SK-MEL-5 (cell line): ENCODE results near the gene VPS9D1. TPM values are rescaled to one million over a fixed set of nuclear protein-coding genes. Genes with fewer than 3 reads are reported as not detected.

Experiments
- DNase-seq: peaks from one replicate; pipeline ENCODE4 v3.0.0-alpha.2; 2016; ENCODE audit warnings: low read depth, low spot score
- in situ Hi-C: cut with HindIII; loops from 2 replicates; pipeline ENCODE4 v1.10.0; 2016; ENCODE audit warnings: low sequenced_read_pairs, high pct_unique_total_duplicates, low pct_unique_long_range_greater_than_20kb
- polyA plus RNA-seq, 2 experiments: library from polyadenylated mRNA; depleted of rRNA; stranded (reverse); fragments of >200 nt; gene quantifications; 2 replicates each; pipeline ENCODE4 v1.2.3, GENCODE V29; 2015
- total RNA-seq: library from RNA; depleted of rRNA; stranded (reverse); fragments of >200 nt; shearing (Covaris generic); gene quantifications from 2 replicates; pipeline ENCODE4 v1.2.3, GENCODE V29; 2014; rRNA removed

Gene VPS9D1, protein sequence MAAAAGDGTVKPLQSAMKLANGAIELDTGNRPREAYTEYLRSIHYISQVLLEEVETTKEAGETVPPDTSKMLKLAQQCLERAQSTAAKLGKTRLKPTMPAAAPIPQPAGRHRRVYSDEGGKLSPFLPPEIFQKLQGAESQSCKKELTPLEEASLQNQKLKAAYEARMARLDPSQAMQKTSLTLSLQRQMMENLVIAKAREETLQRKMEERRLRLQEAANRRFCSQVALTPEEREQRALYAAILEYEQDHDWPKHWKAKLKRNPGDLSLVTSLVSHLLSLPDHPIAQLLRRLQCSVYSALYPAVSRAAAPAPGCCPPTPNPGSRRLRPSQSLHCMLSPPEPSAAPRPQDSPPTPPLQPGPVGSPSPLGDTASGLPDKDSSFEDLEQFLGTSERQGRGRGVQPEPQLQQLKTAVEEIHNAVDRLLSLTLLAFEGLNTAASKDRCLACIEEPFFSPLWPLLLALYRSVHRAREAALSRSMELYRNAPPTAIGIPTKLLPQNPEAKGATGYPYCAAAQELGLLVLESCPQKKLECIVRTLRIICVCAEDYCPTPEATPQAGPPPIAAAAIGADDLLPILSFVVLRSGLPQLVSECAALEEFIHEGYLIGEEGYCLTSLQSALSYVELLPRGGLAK
- total RNA-seq = 4.2 and 6.3 TPM in 2 replicates
- polyA plus RNA-seq (2015; cell fraction: cytosol; rRNA removed) = 7.1 and 9.9 TPM in 2 replicates
- polyA plus RNA-seq (2015; cell fraction: nucleus; rRNA removed) = 25.5 and 32.8 TPM in 2 replicates

DNA sequence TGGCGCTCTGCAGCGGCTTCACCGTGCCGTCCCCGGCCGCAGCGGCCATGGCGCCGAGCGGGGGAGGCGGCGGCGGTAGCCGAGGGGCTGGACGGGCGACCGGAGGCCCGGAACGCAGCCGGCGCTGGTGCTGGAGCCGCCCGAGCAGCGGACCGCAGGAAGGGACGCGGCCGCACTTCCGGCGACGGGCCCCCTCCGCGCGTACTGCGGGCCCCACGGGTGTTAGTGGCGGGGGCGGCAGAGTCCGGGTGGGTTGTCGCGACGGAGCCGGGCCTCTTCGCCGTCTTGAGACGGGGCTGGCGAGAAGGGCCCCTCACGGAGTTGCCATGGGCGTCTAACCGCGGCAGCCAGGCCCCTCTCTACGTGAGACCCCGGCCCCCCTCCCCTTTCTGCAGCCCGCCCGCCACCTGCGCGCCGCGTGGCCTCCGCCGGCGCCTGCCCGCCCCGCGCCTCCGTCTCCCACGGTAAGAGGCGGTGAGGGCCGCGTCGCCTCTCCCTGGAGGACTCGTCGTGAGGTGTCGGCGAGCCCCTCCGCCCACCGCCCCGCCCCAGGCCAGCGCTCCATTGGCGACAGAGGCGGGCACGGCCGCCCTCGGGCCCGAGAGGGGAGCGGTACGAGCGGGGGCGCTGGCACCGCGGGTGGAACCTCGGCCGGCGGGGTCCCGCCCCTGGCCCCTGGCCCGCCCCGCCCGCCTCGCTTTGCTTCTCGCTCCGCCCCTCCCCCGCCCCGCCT lies at the start of gene VPS9D1, which contains the start of gene ZNF276:
Gene VPS9D1 (minus strand): TSS at position 86 of the 733 bp plus-strand sequence. CDS start 37 bp downstream, at position 49.
Gene ZNF276 (plus strand): TSS at position 725 of the 733 bp plus-strand sequence. CDS start 104 bp downstream, outside the sequence.
- DNase-seq = peak; percentile 73
- in situ Hi-C loops = no loop called here

DNA sequence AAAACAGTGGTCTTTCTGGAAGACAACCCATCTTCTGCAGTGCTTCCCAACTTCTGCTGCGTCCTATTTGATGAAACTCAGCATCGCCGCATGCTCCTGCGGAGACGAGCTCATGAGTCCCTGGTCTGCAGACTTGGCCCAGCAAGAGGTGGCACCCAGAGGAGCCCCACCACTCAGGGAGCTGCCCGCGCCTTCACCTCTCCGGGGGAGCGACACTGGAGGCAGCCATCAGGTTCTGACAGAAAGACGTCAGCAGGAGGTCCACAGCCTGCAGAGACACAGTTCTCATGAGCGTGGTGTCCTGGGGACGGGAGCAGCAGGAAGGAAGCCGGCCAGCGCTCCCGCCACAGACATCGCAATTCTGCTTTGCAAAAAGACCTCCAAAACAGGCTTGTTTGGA lies 49.7 kb upstream of the VPS9D1 start:
- in situ Hi-C loops = no loop called here
- DNase-seq = no peak

DNA sequence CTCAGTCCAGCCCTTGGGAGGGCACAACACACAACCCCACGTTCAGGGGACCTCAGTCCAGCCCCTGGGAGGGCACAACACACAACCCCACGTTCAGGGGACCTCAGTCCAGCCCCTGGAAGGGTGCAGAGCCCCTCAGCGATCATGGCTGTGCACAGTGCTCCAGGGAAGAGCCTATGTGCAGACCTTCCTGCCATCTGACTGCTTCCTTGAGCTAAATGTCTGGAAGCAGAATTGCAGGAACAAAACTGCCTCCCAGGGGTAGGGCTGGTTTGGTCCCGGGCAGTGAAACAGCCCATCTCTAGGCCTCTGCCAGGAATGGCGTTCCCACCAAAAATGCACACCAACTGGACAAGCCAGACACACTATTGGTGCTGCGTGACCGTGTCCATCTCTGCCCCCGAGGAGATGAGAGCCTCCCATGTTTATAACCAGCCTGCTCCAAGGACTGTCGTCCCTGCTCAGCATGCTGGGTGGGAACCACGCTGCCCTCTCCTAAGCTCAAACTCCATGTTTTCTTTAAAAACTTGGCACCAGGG lies 44.7 kb upstream of the VPS9D1 start:
- no peak for DNase-seq
- in situ Hi-C loops = no loop called here

DNA sequence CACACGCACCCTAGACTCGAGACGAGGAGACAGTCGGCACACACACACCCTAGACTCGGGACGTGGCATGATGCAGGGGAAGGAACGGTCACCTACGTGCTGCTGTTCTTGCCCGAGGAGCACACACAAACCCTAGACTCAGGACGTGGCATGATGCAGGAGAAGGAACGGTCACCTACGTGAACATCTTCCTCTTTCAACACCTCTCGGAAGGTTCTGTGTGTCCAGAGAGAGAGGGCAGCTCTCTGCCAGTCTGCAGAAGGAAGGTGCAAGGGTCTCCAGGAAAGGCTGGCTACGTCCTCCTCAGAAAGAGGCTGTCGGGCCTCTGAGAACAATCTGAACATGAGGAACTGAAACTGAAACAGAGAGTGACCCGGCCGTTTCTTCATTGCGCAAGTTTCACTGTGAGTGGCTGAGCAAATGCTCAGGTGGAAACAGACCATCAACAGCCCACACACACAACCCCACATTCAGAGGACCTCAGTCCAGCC lies 44.1 kb upstream of the VPS9D1 start:
- in situ Hi-C loops = no loop called here
- no peak for DNase-seq

DNA sequence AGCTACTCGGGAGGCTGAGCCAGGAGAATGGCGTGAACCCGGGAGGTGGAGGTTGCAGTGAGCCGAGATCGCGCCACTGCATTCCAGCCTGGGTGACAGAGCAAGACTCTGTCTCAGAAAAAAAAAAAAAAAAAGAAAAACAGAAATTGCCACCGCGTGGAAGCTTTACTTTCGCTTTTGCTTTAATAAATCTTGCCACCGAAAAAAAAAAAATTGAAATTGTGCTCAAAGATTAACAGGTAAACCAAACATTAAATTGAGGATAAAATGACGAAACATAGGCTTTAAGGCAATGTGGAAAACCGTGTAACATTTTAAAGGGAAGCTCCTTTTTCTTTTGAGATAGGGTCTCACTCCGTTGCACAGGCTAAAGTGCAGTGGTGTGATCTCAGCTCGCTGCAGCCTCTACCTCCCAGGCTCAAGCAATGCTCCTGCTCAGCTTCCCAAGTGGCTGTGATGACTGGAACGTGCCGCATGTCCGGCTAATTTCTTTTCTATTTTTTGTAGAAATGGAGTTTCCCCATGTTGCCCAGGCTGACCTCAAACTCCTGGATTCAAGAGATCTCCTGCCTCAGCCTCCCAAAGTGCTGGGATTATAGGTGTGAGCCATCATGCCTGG lies 40.7 kb upstream of the VPS9D1 start:
- no peak for DNase-seq
- in situ Hi-C loops = no loop called here

DNA sequence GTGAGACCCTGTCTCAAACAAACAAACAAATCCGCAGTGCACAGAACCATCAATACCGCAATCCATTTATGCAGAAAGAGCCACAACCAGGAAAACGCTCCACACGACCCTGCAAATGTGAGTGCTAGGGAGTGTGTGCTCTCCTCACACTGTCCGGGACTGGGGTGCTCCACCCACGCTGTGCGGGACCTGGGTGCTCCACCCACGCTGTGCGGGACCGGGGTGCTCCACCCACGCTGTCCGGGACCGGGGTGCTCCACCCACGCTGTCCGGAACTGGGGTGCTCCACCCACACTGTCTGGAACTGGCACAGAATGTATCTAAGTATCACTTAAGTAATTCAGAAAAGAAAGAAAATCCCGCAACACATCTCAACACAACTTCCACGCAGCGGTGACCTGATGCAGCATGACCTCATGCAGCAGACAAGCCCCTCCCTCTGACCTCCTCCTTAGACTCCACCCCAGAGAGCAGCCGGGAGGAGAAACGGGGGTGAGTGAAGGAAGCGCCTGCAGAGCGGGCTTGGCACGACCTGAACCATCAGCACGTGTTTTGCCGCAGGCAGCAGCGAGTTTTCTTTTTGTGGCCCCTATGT lies 39.1 kb upstream of the VPS9D1 start:
- in situ Hi-C loops = no loop called here

DNA sequence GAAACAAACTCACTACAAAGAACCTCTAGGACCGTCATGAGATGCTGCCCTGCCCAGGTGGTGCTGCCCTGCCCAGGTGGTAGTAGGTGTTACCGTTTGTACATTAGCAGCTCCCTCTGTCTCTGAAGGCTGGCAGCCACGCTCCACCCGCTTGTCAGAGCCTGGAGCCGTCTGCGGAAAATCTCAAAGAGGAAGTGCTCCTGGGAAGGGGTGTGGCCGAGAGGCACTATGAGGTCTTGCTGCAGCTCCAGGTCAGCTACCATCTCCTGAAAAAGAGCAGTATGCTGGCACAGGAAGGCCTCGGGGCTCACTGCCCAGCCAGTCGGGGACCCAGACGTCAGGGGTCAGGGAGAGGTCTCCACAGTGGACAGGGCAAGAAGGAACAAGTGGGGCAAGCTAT lies 28.9 kb upstream of the VPS9D1 start:
- no peak for DNase-seq
- in situ Hi-C loops = no loop called here

More for the DNA sequence above, 39.1 kb upstream of the VPS9D1 start:
- DNase-seq = no peak

DNA sequence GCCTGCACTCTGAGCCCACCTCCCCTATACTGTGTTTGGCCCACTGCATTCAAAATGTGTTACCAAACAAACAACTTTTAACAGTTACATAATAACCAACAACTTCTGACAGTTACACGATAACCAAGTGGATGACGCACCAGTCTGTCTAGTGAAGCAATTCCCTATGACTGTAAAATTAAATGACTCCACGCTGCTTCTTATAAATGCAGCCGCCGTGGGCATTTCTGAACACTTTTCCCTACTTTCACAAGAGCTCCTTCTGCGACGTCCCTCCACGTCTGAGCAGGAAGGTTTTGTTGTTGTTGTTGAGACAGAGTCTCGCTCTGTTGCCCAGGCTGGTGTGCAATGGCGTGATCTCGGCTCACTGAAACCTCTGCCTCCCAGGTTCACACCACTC lies 28.2 kb upstream of the VPS9D1 start:
- no peak for DNase-seq
- in situ Hi-C loops = no loop called here

DNA sequence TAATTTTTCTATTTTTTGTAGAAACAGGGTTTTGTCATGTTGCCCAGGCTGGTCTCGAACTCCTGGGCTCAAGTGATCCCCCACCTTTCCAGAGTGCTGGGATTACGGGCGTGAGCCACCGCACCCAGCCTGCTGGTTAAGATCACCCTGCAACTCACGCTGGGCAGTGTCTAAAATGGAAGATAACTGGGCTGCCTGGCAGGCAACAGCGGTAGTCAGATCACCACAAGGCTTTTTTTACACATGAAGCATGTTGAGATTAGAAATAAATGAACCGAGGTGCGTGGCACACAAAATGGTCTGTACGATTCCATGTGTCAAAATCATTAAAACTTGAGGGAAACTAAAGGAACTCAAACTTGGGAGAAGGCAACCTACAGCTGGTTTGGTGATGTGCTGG lies 27.4 kb upstream of the VPS9D1 start:
- in situ Hi-C loops = no loop called here
- no peak for DNase-seq

DNA sequence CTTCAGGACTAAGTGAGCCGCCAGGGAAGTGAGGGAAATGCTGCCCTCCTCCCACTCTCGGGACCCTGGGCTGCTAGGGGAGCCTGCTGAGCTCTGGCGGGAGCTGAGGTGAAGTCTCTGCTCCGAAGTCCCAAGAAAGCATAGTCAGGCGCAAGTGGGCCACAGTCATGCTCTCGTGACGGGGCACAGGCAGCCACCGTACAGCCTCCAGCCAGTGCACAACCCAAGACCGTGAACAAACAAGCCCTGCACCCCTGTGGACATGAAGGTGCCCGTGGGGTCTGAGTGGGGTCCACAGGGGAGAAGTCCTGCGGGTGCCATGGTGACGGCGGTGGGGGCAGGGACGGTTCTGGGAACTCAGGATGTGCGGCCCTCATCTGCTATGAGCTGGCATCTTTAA lies 25.3 kb upstream of the VPS9D1 start:
- in situ Hi-C loops = no loop called here
- DNase-seq = no peak

DNA sequence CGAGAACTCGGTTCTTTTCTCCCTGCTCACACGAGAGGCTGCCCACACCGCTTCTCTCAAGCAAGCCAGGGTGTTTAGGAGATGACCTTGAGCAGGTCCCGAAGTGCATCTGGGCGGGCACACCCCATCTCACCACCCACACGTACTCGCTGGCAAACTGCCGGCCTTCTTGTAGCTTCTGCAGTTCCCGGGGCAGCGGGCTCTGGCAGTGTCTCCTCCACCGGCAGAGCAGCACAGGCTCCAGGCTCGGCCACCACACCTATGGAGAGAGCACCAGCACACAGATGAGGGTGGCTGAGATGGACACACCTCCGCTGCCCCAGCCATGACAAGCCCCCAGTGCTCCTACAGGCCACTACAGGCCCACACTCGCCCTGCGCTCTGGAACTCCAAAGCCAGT lies 24.1 kb upstream of the VPS9D1 start:
- in situ Hi-C loops = no loop called here
- DNase-seq = no peak

DNA sequence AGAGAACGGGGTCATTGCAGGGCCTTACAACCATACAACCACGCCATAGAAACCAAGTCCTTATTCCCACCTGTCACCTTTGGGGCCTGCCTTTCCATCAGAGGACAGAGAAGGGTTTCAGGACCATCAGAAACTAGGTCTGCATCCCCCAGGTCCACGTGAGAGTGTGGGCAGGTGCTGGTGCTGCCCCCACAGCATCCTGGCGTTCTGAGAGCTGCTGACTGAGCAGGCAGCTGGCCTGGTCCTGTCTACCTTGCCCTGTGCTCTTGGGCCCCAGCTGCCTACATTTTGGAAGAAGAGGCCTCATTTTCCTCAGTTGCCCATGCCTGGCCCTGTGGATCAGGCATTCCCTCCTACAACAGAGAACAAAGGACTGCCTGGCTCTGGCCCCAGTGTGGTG lies 22.2 kb upstream of the VPS9D1 start:
- in situ Hi-C loops = no loop called here
- DNase-seq = no peak

DNA sequence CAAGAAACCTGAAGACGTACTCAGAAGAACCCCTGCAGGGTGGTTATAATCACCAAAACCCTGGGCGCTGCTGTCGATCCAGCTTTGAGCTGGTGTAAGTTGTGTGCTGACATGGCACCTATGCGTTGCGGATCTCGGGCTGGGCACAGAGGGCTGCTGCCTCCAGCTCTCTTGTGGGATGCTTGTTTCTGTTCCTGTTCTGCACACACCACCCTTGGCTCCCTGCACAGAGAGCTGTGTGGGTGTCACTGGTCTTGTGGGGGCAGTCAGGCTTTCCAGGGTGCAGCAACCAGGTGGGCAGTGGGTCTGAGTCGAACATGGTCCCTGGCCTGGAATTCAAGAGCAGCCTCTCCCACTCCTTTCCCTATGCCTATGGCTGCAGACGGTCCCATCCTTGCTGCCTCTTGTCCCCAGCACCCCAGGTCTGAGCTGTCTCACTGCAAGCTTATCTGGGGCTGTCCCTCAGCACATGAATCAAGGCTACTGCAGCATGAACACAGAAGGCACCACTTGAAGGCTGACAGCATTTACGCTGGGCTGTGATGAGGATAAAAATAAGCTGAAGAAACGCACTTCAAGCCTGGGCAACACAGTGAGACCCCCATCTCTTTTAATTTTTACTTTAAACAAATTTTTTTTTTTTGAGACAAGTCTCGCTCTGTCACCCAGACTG lies 20.8 kb upstream of the VPS9D1 start:
- no peak for DNase-seq
- in situ Hi-C loops = no loop called here

DNA sequence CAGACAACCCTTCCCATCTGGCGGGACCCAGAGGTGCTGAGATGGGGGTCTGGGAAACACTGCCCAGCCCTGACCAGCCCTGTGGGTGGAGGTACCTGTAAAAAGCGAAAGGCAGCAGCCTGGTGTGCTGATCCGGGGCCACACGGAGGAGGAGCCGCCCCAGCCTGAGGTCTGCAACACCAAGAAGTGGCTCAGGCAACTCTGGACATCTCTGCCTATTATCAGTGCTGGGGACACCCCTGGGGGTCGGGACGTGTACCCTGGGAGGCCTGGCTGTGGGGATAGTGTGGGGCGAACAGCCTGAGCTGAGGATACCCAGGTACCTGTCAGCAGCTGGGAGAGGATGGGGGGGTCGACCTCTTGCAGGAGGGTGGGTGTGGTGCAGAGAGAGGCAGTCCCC lies 18.7 kb upstream of the VPS9D1 start:
- in situ Hi-C loops = no loop called here
- no peak for DNase-seq

DNA sequence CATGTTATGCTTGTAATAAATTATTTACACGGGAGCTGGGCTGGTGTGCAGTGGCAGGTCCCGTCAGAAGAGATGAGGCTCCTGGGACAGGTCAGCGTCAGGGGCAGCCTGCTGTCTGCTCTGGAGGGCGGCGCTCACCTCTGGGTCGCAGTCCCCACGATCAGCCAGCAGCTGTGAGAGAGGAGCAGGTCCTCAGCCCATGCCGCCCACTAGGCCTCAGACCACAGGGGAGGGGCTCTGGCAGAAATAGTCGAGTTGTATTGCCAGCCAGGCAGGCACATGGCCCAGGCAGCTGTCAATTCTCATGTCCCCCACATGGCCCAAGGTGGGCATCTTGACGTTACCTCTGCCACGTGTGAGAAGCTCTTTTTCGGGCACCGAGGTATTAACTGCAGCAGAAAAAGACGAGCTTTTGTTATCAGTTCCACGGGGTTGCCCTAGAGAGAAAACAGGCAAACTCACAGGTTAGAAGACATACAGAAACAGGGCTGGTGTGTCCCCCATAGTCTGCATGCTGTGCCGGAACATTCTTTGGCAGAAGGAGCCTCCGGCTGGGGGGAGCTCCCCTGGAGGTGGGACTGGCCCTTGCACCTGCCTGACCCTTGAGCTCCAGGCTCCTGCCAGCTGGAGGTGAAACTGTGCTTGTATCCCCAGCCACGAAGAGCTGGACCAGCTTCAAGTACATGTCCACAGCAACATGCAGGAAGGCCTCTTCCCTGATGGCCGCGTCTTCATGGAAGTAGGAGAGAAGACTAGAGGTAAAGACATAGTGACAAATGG lies 18.0 kb upstream of the VPS9D1 start:
- no peak for DNase-seq
- in situ Hi-C loops = no loop called here

DNA sequence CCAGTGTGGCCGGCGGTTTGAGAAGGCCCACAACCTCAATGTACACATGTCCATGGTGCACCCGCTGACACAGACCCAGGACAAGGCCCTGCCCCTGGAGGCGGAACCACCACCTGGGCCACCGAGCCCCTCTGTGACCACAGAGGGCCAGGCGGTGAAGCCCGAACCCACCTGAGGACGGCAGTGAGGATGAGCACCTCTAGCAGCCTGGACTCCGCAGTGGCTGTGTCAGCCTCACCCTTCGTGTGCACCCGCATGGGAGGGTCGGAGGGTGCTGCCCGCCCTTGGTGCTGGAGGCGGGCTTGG lies 17.3 kb upstream of the VPS9D1 start:
- DNase-seq = no peak
- in situ Hi-C loops = no loop called here
